Fibroblast of pulmonary artery (primary cell): ENCODE data around the gene CPEB1.

Experiments used
- DNase-seq: peaks from one replicate; pipeline ENCODE4 v3.0.0-alpha.2; 2010; ENCODE audit warnings: low read depth
- H3K4me3 ChIP-seq: replicated peaks from 2 replicates; pipeline ENCODE4 v1.5.1; 2011; ENCODE audit warnings: low read depth, mild to moderate bottlenecking, control low read depth, low read length, moderate library complexity
- TF ChIP-seq, protein P1 (sequence below): IDR thresholded peaks from 2 replicates; pipeline ENCODE4 v1.5.1; 2011; ENCODE audit warnings: mild to moderate bottlenecking, control low read depth, low read length, inconsistent platforms; ENCODE audit errors: missing control alignments

Gene CPEB1

DNA sequence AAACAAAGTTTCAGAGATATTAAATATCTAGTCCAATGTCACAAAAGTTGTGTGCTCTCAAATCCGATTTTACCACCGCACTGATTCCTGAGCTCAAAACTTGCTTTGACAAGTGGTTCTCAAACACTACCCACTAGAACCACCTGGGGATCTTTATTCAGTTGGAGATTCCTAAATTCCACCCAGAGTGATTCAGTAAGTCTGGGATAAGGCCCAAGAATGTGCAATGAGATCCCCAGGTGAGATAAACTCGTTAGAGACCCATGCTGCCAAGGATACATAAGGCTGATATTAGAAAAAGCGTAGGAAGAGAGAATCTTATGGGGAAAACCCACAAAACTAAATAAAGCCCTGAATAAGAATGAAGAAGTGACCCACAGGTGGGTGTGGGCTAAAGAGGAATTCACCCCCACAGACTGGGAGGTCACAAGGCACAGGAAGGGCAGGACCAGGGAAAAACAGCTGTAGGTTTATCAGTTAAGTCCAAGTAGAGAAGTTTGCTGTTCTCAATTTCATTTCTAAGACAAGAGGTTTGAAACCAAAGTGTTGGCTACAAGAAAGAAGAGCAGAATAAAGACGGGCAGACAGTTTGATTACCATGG, 95.4 kb downstream of the CPEB1 start:
- H3K4me3 ChIP-seq: no peak overlapping the region
- DNase-seq: no peak
- TF ChIP-seq, protein P1, sequence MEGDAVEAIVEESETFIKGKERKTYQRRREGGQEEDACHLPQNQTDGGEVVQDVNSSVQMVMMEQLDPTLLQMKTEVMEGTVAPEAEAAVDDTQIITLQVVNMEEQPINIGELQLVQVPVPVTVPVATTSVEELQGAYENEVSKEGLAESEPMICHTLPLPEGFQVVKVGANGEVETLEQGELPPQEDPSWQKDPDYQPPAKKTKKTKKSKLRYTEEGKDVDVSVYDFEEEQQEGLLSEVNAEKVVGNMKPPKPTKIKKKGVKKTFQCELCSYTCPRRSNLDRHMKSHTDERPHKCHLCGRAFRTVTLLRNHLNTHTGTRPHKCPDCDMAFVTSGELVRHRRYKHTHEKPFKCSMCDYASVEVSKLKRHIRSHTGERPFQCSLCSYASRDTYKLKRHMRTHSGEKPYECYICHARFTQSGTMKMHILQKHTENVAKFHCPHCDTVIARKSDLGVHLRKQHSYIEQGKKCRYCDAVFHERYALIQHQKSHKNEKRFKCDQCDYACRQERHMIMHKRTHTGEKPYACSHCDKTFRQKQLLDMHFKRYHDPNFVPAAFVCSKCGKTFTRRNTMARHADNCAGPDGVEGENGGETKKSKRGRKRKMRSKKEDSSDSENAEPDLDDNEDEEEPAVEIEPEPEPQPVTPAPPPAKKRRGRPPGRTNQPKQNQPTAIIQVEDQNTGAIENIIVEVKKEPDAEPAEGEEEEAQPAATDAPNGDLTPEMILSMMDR: no peak

- TF ChIP-seq, protein P1: no peak
- DNase-seq: no peak
- H3K4me3 ChIP-seq: no peak overlapping the region
Measured at GRCh38 chr15:82549199-82549665, 97.9 kb downstream of the CPEB1 start.

DNA sequence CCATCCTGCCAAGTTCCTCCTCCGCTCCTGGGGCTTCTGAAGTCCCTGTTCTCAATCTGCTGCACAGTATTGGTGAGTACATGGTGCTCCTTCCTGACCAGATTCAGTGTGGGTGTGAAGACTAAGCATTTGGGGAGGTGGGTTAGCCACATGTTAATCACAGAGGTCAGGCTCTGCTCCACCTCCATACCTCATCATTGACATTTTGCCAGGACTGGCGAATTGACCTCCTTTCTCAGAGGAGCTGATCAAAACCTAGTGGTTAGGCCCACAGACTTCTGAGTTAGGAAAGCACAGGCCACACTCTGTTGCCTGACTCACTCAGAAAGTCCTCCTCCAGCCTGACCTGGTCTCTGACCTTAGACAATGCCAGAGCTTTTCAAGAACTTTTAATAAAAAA, 98.5 kb downstream of the CPEB1 start:
- no peak overlapping the region for H3K4me3 ChIP-seq
- TF ChIP-seq, protein P1: no peak
- DNase-seq: no peak

- no peak for DNase-seq
- TF ChIP-seq, protein P1: no peak
- no peak overlapping the region for H3K4me3 ChIP-seq
Measured at GRCh38 chr15:82545478-82545877, 101.7 kb downstream of the CPEB1 start.

GRCh38 chr15:82545002-82545401, 102.2 kb downstream of the CPEB1 start:
- TF ChIP-seq, protein P1: no peak
- no peak overlapping the region for H3K4me3 ChIP-seq
- no peak for DNase-seq

DNA sequence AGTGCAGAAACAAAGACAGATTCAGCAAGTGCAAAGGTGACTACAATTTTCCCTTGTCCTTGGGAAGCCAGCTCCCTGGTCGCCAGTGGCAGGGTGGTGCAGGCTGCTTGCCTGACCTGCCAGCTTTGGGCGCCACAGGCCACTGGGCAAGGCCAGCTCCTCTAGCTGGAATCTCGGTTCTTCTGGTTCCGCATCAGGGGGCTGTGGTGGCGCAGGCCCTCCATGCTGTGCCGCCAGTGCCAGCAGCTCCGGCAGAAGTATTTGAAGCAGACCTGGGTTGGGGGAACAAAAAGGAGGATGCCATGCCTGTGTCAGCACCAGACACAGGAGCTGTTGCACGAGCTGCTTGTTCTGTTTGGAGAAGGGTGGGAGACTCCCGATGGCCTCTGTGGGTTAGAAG, 102.7 kb downstream of the CPEB1 start:
- TF ChIP-seq, protein P1: no peak
- no peak overlapping the region for H3K4me3 ChIP-seq
- no peak for DNase-seq

DNA sequence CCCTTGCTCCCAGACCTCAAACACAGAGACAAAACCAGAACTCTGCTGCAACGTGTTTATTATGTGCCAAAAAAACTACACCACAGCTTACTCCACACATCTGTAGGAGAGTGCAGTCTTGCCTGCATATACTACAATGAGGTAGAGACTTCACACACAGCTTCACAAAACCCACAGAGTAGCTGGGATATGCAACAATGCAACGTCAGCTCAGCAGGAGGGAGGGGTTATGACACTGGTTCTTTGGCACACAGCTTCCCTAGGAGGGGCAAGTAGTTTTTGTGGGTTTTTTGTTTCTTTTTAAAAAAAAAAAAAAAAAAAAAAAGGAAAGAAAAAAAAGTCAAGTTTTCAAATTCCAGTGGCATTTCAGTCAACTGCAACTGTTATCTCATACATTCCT, 104.0 kb downstream of the CPEB1 start:
- TF ChIP-seq, protein P1: no peak
- peak; percentile 70 for DNase-seq
- no peak overlapping the region for H3K4me3 ChIP-seq
